ENCODE data around the gene NECAB2.

GRCh38 chr16:83972256-83973008 is 4.4 kb downstream of the NECAB2 start:
- TF ChIP-seq, protein P1, sequence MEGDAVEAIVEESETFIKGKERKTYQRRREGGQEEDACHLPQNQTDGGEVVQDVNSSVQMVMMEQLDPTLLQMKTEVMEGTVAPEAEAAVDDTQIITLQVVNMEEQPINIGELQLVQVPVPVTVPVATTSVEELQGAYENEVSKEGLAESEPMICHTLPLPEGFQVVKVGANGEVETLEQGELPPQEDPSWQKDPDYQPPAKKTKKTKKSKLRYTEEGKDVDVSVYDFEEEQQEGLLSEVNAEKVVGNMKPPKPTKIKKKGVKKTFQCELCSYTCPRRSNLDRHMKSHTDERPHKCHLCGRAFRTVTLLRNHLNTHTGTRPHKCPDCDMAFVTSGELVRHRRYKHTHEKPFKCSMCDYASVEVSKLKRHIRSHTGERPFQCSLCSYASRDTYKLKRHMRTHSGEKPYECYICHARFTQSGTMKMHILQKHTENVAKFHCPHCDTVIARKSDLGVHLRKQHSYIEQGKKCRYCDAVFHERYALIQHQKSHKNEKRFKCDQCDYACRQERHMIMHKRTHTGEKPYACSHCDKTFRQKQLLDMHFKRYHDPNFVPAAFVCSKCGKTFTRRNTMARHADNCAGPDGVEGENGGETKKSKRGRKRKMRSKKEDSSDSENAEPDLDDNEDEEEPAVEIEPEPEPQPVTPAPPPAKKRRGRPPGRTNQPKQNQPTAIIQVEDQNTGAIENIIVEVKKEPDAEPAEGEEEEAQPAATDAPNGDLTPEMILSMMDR (IDR thresholded peaks at IDR 0.05) = no peak
- no peak for TF ChIP-seq POLR2A (IDR thresholded peaks at IDR 0.05)

All from vagina (tissue), 2 donors.